HepG2 (cell line): ENCODE data around the gene PACS2. TPM values are rescaled to one million over a fixed set of nuclear protein-coding genes. Genes with fewer than 3 reads are reported as not detected.

Source experiments
- AGO2 ChIP-seq: fragments of 200-400 bp; formaldehyde crosslinking; optimal IDR thresholded peaks from 2 replicates; pipeline ENCODE3; 2017; ENCODE audit warnings: mild to moderate bottlenecking, low read depth, low read length, moderate library complexity
- ATF7-NPFF ChIP-seq: sonication (generic); formaldehyde crosslinking; IDR thresholded peaks from 2 replicates; pipeline ENCODE4 v1.8.1; 2023; ENCODE audit warnings: mild to moderate bottlenecking, low read depth, missing genetic modification reagents, moderate library complexity
- MTF2 ChIP-seq: sonication (generic); formaldehyde crosslinking; IDR thresholded peaks from 2 replicates; pipeline ENCODE4 v1.5.0; 2020; ENCODE audit warnings: missing genetic modification reagents, borderline replicate concordance
- NCOR1 ChIP-seq: fragments of 200-600 bp; sonication (generic); IDR thresholded peaks from 2 replicates; pipeline ENCODE4 v1.7.0; 2017; ENCODE audit warnings: antibody characterized with exemption, low read length, borderline replicate concordance
- PHF20 ChIP-seq: sonication (generic); formaldehyde crosslinking; IDR thresholded peaks from 2 replicates; pipeline ENCODE4 v1.5.0; 2020; ENCODE audit warnings: mild to moderate bottlenecking, missing genetic modification reagents
- ZBTB39 ChIP-seq: sonication (generic); formaldehyde crosslinking; IDR thresholded peaks from 2 replicates; pipeline ENCODE4 v1.5.0; 2020; ENCODE audit warnings: missing genetic modification reagents
- ZFP91 ChIP-seq: sonication (generic); formaldehyde crosslinking; IDR thresholded peaks from 2 replicates; pipeline ENCODE4 v1.9.0; 2022; ENCODE audit warnings: missing genetic modification reagents, mild to moderate bottlenecking, borderline replicate concordance
- ZNF260 ChIP-seq: sonication (generic); formaldehyde crosslinking; IDR thresholded peaks from 2 replicates; pipeline ENCODE4 v1.4.0; 2020; ENCODE audit warnings: missing genetic modification reagents, low read depth, mild to moderate bottlenecking, borderline replicate concordance
- ZNF333 ChIP-seq: sonication (generic); formaldehyde crosslinking; IDR thresholded peaks from 2 replicates; pipeline ENCODE4 v1.4.0; 2020; ENCODE audit warnings: mild to moderate bottlenecking, missing genetic modification reagents, borderline replicate concordance
- ZNF891 ChIP-seq: sonication (generic); formaldehyde crosslinking; IDR thresholded peaks from 2 replicates; pipeline ENCODE4 v1.5.0; 2020; ENCODE audit warnings: mild to moderate bottlenecking, missing genetic modification reagents
- ZSCAN9 ChIP-seq: IDR thresholded peaks from 2 replicates; pipeline ENCODE4 v1.6.1; 2016; ENCODE audit warnings: borderline replicate concordance
- polyA plus RNA-seq, 8 experiments: library from polyadenylated mRNA; depleted of rRNA in 3 of 8; stranded (reverse) in 7 of 8; unstranded in 1 of 8; fragments of >200 nt; fragmentation: Illumina TruSeq in 4 of 8; extraction: Trizol in 4 of 8; gene quantifications; 2 replicates each; pipeline versions ENCODE4 v1.2.1 to v1.2.3, GENCODE V29; 2011 to 2016; ENCODE audit warnings: low read depth in 4 of 8, missing spikeins in 1 of 8, mixed read lengths in 1 of 8; ENCODE audit not compliant: insufficient read depth in 1 of 8
- total RNA-seq, 5 experiments: library from RNA; depleted of rRNA; stranded (reverse); fragments of >200 nt; fragmentation: Illumina TruSeq; extraction: Trizol; gene quantifications; 2 replicates each; pipeline ENCODE4 v1.2.3, GENCODE V29; 2016; ENCODE audit warnings: low read depth in 1 of 5
- TF ChIP-seq, protein P1 (sequence below): sonication (generic); formaldehyde crosslinking; IDR thresholded peaks from 2 replicates; pipeline ENCODE4 v1.4.0; 2020; ENCODE audit warnings: missing genetic modification reagents
- TF ChIP-seq, protein P2 (sequence below): sonication (generic); formaldehyde crosslinking; IDR thresholded peaks from 2 replicates; pipeline ENCODE4 v1.8.1; 2023; ENCODE audit warnings: mild to moderate bottlenecking, moderate library complexity, missing genetic modification reagents
- TF ChIP-seq, protein P3 (sequence below): sonication (generic); formaldehyde crosslinking; IDR thresholded peaks from 2 replicates; pipeline ENCODE4 v1.5.1; 2020; ENCODE audit warnings: missing genetic modification reagents, mild to moderate bottlenecking, borderline replicate concordance
- TF ChIP-seq, protein P4 (sequence below): sonication (generic); formaldehyde crosslinking; IDR thresholded peaks from 2 replicates; pipeline ENCODE4 v1.5.1; 2020; ENCODE audit warnings: mild to moderate bottlenecking, missing genetic modification reagents, moderate library complexity

PACS2 gene
- total and polyA plus RNA-seq, 2 of the 13 experiments (the other 11 are each of a cell fraction or from before 2014, with no cell fraction given): 23.6 to 27.6 TPM

GRCh38 chr14:105299654-105300541 is 14.7 kb upstream of the PACS2 start (continued):
- TF ChIP-seq, protein P1, sequence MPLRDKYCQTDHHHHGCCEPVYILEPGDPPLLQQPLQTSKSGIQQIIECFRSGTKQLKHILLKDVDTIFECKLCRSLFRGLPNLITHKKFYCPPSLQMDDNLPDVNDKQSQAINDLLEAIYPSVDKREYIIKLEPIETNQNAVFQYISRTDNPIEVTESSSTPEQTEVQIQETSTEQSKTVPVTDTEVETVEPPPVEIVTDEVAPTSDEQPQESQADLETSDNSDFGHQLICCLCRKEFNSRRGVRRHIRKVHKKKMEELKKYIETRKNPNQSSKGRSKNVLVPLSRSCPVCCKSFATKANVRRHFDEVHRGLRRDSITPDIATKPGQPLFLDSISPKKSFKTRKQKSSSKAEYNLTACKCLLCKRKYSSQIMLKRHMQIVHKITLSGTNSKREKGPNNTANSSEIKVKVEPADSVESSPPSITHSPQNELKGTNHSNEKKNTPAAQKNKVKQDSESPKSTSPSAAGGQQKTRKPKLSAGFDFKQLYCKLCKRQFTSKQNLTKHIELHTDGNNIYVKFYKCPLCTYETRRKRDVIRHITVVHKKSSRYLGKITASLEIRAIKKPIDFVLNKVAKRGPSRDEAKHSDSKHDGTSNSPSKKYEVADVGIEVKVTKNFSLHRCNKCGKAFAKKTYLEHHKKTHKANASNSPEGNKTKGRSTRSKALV (CRISPR knock-in tag): peak; percentile 63; the same call in 1 of the 2 replicates
- TF ChIP-seq ATF7-NPFF (0 out of 2 replicates have a peak, but pooled peaks have one; percentile 23), ZSCAN9 (CRISPR knock-in tag) (no peak), AGO2 (peak; percentile 74), ZNF333 (CRISPR knock-in tag) (no peak), ZBTB39 (CRISPR knock-in tag) (0 out of 2 replicates have a peak, but pooled peaks have one; percentile 39), NCOR1 (no peak), ZNF891 (peak; percentile 41; the same call in 1 of the 2 replicates), ZFP91 (CRISPR knock-in tag) (peak; percentile 24; the same call in 1 of the 2 replicates), PHF20 (CRISPR knock-in tag) (0 out of 2 replicates have a peak, but pooled peaks have one; percentile 4), MTF2 (CRISPR knock-in tag) (no peak), ZNF260 (CRISPR knock-in tag) (no peak)
- TF ChIP-seq, protein P2, sequence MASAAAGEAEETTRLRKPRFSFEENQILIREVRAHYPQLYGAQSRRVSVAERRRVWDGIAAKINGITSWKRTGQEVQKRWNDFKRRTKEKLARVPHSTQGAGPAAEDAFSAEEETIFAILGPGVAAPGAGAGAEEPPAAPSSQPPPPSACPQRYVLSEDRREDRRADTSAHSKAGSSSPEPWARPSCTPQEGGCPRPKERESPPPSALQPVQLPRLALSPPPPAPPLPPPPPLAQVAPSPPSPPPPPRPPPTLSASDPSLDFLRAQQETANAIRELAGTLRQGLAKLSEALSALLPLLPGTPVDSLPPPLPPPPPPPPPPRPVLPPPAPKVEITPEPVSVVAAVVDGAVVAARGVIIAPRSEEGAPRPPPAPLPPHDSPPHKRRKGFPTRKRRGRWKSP (CRISPR knock-in tag): peak; percentile 50; the same call in 1 of the 2 replicates
- TF ChIP-seq, protein P3, sequence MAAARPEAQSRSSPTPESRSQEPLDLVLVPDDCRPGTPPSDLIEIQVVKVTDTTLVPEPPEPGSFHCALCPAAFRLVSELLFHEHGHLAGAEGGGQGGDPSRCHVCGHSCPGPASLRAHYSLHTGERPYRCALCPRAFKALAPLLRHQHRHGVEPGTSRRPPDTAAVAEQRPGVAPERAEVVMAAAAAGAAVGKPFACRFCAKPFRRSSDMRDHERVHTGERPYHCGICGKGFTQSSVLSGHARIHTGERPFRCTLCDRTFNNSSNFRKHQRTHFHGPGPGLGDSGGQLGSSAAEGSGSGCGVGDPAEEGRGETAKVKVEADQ: peak; percentile 11; the same call in 1 of the 2 replicates
- TF ChIP-seq, protein P4, sequence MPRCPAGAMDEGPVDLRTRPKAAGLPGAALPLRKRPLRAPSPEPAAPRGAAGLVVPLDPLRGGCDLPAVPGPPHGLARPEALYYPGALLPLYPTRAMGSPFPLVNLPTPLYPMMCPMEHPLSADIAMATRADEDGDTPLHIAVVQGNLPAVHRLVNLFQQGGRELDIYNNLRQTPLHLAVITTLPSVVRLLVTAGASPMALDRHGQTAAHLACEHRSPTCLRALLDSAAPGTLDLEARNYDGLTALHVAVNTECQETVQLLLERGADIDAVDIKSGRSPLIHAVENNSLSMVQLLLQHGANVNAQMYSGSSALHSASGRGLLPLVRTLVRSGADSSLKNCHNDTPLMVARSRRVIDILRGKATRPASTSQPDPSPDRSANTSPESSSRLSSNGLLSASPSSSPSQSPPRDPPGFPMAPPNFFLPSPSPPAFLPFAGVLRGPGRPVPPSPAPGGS (CRISPR knock-in tag): peak; percentile 41; the same call in 1 of the 2 replicates
- TF ChIP-seq, all 625 proteins: peak for 33
